GM23338 (cell line): ENCODE data around the gene TMEM74B. TPM values are rescaled to one million over a fixed set of nuclear protein-coding genes. Genes with fewer than 3 reads are reported as not detected.

Experiments used
- ATAC-seq: fragments of 200-7000 bp; cut with Tn5 transposase; 3 replicates; pipeline ENCODE4 v1.9.1; 2020
- DNase-seq: peaks from one replicate; pipeline ENCODE4 v3.0.0-alpha.2; 2015; ENCODE audit warnings: low spot score
- H2AFZ ChIP-seq: fragments of 200-600 bp; sonication (generic); 2 replicates; pipeline ENCODE4 v1.8.0; 2016; ENCODE audit warnings: antibody characterized with exemption, mild to moderate bottlenecking, moderate library complexity
- H3F3A ChIP-seq: fragments of 200-600 bp; sonication (generic); replicated peaks from 2 replicates; pipeline ENCODE4 v1.8.0; 2017; ENCODE audit warnings: antibody characterized with exemption, mixed run types, low read depth
- H3K27ac ChIP-seq: fragments of 200-600 bp; sonication (generic); 2 replicates; pipeline ENCODE4 v1.6.1; 2016; ENCODE audit warnings: low read depth
- H3K27me3 ChIP-seq: fragments of 200-600 bp; sonication (generic); 2 replicates; pipeline ENCODE4 v1.8.0; 2016; ENCODE audit warnings: mild to moderate bottlenecking, mixed run types, moderate library complexity; ENCODE audit not compliant: insufficient read depth
- H3K36me3 ChIP-seq: fragments of 200-600 bp; sonication (generic); 2 replicates; pipeline ENCODE4 v1.8.0; 2016; ENCODE audit warnings: mild to moderate bottlenecking; ENCODE audit not compliant: insufficient read depth
- H3K4me1 ChIP-seq: fragments of 200-600 bp; sonication (generic); 2 replicates; pipeline ENCODE4 v1.8.0; 2016; ENCODE audit warnings: mild to moderate bottlenecking, moderate library complexity; ENCODE audit not compliant: insufficient read depth
- H3K4me2 ChIP-seq: fragments of 200-600 bp; sonication (generic); 2 replicates; pipeline ENCODE4 v1.7.1; 2017; ENCODE audit warnings: mixed run types
- H3K4me3 ChIP-seq: fragments of 200-600 bp; sonication (generic); 2 replicates; pipeline ENCODE4 v1.6.1; 2016; ENCODE audit warnings: mixed run types
- H3K79me2 ChIP-seq: fragments of 200-600 bp; sonication (generic); replicated peaks from 2 replicates; pipeline ENCODE4 v1.8.0; 2017; ENCODE audit warnings: mild to moderate bottlenecking; ENCODE audit not compliant: insufficient read depth
- H3K9me2 ChIP-seq: fragments of 200-600 bp; sonication (generic); 2 replicates; pipeline ENCODE4 v1.8.0; 2017; ENCODE audit not compliant: insufficient read depth
- H4K20me1 ChIP-seq: fragments of 200-600 bp; sonication (generic); replicated peaks from 2 replicates; pipeline ENCODE4 v1.8.0; 2017; ENCODE audit warnings: mild to moderate bottlenecking; ENCODE audit not compliant: insufficient read depth
- H3K27ac Mint-ChIP-seq: 2 replicates; pipeline ENCODE4 v1.8.0; 2020; ENCODE audit warnings: inconsistent platforms, mild to moderate bottlenecking, moderate library complexity, mixed read lengths
- H3K27me3 Mint-ChIP-seq: 3 replicates; pipeline ENCODE4 v1.8.0; 2022; ENCODE audit warnings: low read depth, mild to moderate bottlenecking, moderate library complexity, mixed read lengths, inconsistent platforms; ENCODE audit not compliant: insufficient read depth, poor library complexity
- H3K36me3 Mint-ChIP-seq: 3 replicates; pipeline ENCODE4 v1.8.0; 2021; ENCODE audit warnings: low read depth, mild to moderate bottlenecking, inconsistent platforms, moderate library complexity, mixed read lengths
- H3K4me1 Mint-ChIP-seq: 3 replicates; pipeline ENCODE4 v1.8.0; 2020; ENCODE audit warnings: mild to moderate bottlenecking, inconsistent platforms, mixed read lengths
- H3K4me3 Mint-ChIP-seq: 3 replicates; pipeline ENCODE4 v1.8.0; 2021; ENCODE audit warnings: moderate library complexity, mild to moderate bottlenecking, inconsistent platforms, mixed read lengths
- H3K9me3 Mint-ChIP-seq: 3 replicates; pipeline ENCODE4 v1.8.0; 2020; ENCODE audit warnings: moderate library complexity, mild to moderate bottlenecking, inconsistent platforms, mixed read lengths
- CREB1 ChIP-seq: fragments of 250-450 bp; sonication (Bioruptor Pico); IDR thresholded peaks from 2 replicates; pipeline ENCODE4 v1.5.0; 2020; ENCODE audit warnings: low read depth, mild to moderate bottlenecking, moderate library complexity
- CTCF ChIP-seq, 2 experiments: fragments of 200-600 bp in 1 of 2; sonication (generic) in 1 of 2; conservative IDR thresholded peaks; 2 replicates each; pipeline versions ENCODE4 v1.5.1 to v1.6.1; 2016 to 2017; ENCODE audit warnings: antibody characterized with exemption in 2 of 2, low read depth in 2 of 2, mild to moderate bottlenecking in 2 of 2, moderate library complexity in 1 of 2
- ETS1 ChIP-seq: IDR thresholded peaks from 2 replicates; pipeline ENCODE4 v1.6.1; 2016; ENCODE audit warnings: antibody characterized with exemption
- EZH2 ChIP-seq: fragments of 200-600 bp; sonication (generic); IDR thresholded peaks from one replicate; pipeline ENCODE4 v1.8.0; 2017; ENCODE audit warnings: antibody characterized with exemption, mild to moderate bottlenecking, low read depth; ENCODE audit not compliant: unreplicated experiment
- EZH2phosphoT487 ChIP-seq: fragments of 200-600 bp; sonication (generic); IDR thresholded peaks from one replicate; pipeline ENCODE4 v1.8.1; 2018; ENCODE audit warnings: antibody characterized with exemption; ENCODE audit not compliant: unreplicated experiment
- JUNB ChIP-seq: IDR thresholded peaks from one replicate; pipeline ENCODE4 v1.6.1; 2016; ENCODE audit warnings: antibody characterized with exemption; ENCODE audit not compliant: unreplicated experiment
- NANOG ChIP-seq: IDR thresholded peaks from 2 replicates; pipeline ENCODE4 v1.6.1; 2016; ENCODE audit warnings: antibody characterized with exemption, borderline replicate concordance
- POLR2AphosphoS5 ChIP-seq: IDR thresholded peaks from 2 replicates; pipeline ENCODE4 v1.6.1; 2016; ENCODE audit warnings: antibody characterized with exemption, low read depth
- REST ChIP-seq: IDR thresholded peaks from one replicate; pipeline ENCODE4 v1.6.1; 2018; ENCODE audit warnings: antibody characterized with exemption; ENCODE audit not compliant: unreplicated experiment
- STAT1 ChIP-seq: IDR thresholded peaks from one replicate; pipeline ENCODE4 v1.6.1; 2016; ENCODE audit warnings: antibody characterized with exemption; ENCODE audit not compliant: unreplicated experiment
- ZNF114 ChIP-seq: fragments of 250-450 bp; sonication (Bioruptor Pico); IDR thresholded peaks from 2 replicates; pipeline ENCODE4 v1.5.0; 2020; ENCODE audit warnings: mild to moderate bottlenecking, moderate library complexity
- ZNF331 ChIP-seq: fragments of 250-450 bp; sonication (Bioruptor Pico); IDR thresholded peaks from 2 replicates; pipeline ENCODE4 v1.5.0; 2020; ENCODE audit warnings: low read depth, mild to moderate bottlenecking, moderate library complexity
- polyA plus RNA-seq: library from polyadenylated mRNA; unstranded; fragments of >200 nt; fragmentation: Nextera tagmentation; extraction: Ambion mirVana; gene quantifications from 2 replicates; pipeline ENCODE4 v1.2.1, GENCODE V29; 2016
- total RNA-seq: library from RNA; depleted of rRNA; stranded (reverse); fragments of >200 nt; shearing (Covaris generic); gene quantifications from 2 replicates; pipeline ENCODE4 v1.2.3, GENCODE V29; 2014

TMEM74B gene
- total and polyA plus RNA-seq, 2 experiments from 2014 or later, result 1.0 to 4.8 TPM

GRCh38 chr20:1202762-1203504 is 18.2 kb upstream of the TMEM74B start, which contains the start of gene C20orf202:
Gene C20orf202, plus strand, starts transcription at chr20:1203454. Its CDS starts 132 bp downstream, at chr20:1203586.
- Histone ChIP-seq H3K4me1 (no peaks in the 10 kb centered on the region), H3F3A (no peaks in the 10 kb centered on the region), H3K9me2 (no peaks in the 10 kb centered on the region), H4K20me1 (no peaks in the 10 kb centered on the region; the same call in 1 of the 2 replicates), H2AFZ (no peak within 1 kb of the TSS), H3K36me3 (no peaks in the 10 kb centered on the region), H3K27me3 (no peaks in the 10 kb centered on the region), H3K27ac (no peak within 1 kb of the TSS), H3K4me3 (no peak within 1 kb of the TSS), H3K4me2 (no peak within 1 kb of the TSS), H3K79me2 (no peaks in the 10 kb centered on the region)
- Mint-ChIP-seq H3K9me3 (no peaks in the 10 kb centered on the region), H3K4me3 (no peak within 1 kb of the TSS), H3K27ac (no peak within 1 kb of the TSS), H3K36me3 (no peaks in the 10 kb centered on the region), H3K4me1 (no peaks in the 10 kb centered on the region), H3K27me3 (peaks cover 3% of the 10 kb centered on the region)
- DNase-seq (no peak), ATAC-seq (no peak)
- TF ChIP-seq ETS1 (no peak), JUNB (no peak), NANOG (no peak), STAT1 (no peak), EZH2 (no peak)

GRCh38 chr20:1199964-1200363 is 15.2 kb upstream of the TMEM74B start:
- Histone ChIP-seq H3K79me2 (no peaks in the 10 kb centered on the region), H4K20me1 (no peaks in the 10 kb centered on the region), H3K36me3 (no peaks in the 10 kb centered on the region), H3K27me3 (no peaks in the 10 kb centered on the region), H3K4me2 (no peak overlapping the region), H3F3A (no peaks in the 10 kb centered on the region), H2AFZ (no peak overlapping the region), H3K9me2 (no peaks in the 10 kb centered on the region), H3K4me3 (no peak overlapping the region), H3K27ac (no peak overlapping the region), H3K4me1 (no peaks in the 10 kb centered on the region)
- ATAC-seq, result no peak
- Mint-ChIP-seq H3K4me1 (no peaks in the 10 kb centered on the region), H3K27me3 (peaks cover 3% of the 10 kb centered on the region), H3K36me3 (no peaks in the 10 kb centered on the region), H3K9me3 (no peaks in the 10 kb centered on the region), H3K27ac (no peak overlapping the region), H3K4me3 (no peak overlapping the region)
- TF ChIP-seq ZNF114 (CRISPR knock-in tag) (no peak), REST (no peak), POLR2AphosphoS5 (no peak), ETS1 (no peak), CTCF (conservative IDR thresholded peaks at IDR 0.05; ENCODE audit: low read depth in 2 of 2) (no peak), EZH2phosphoT487 (no peak), ZNF331 (CRISPR knock-in tag) (no peak), STAT1 (no peak), CREB1 (CRISPR knock-in tag) (no peak), EZH2 (no peak)
- DNase-seq, result no peak
